Measurements from ENCODE around the gene CTTNBP2. TPM values are rescaled to one million over a fixed set of nuclear protein-coding genes. Genes with fewer than 3 reads are reported as not detected.

CTTNBP2 gene
- total RNA-seq, 2 donors from 2014 or later = 9.2 to 12.0 TPM

DNA sequence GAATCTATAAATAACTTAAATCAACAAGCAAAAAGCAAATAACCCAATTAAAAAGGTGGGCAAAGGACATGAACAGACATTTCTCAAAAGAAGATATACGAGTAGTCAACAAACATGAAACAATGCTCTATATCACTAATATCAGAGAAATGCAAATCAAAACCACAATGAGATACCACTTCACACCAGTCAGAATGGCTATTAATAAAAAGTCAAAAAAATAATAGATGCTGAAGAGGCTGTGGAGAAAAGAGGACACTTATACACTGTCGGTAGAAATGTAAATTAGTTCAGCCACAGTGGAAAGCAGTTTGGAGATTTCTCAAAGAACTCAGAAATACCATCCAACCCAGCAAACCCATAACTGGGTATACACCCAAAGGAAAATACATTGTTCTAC, 70.6 kb downstream of the CTTNBP2 start:
- H3K36me3 ChIP-seq = no peaks in the 10 kb centered on the region
- ATAC-seq (ENCODE audit: insufficient number of reproducible peaks, low FRiP score, low read depth) (no peak), DNase-seq (ENCODE audit: low spot score) (no peak)
- H3K9me3 ChIP-seq = no peaks in the 10 kb centered on the region
- TF ChIP-seq, protein P1, sequence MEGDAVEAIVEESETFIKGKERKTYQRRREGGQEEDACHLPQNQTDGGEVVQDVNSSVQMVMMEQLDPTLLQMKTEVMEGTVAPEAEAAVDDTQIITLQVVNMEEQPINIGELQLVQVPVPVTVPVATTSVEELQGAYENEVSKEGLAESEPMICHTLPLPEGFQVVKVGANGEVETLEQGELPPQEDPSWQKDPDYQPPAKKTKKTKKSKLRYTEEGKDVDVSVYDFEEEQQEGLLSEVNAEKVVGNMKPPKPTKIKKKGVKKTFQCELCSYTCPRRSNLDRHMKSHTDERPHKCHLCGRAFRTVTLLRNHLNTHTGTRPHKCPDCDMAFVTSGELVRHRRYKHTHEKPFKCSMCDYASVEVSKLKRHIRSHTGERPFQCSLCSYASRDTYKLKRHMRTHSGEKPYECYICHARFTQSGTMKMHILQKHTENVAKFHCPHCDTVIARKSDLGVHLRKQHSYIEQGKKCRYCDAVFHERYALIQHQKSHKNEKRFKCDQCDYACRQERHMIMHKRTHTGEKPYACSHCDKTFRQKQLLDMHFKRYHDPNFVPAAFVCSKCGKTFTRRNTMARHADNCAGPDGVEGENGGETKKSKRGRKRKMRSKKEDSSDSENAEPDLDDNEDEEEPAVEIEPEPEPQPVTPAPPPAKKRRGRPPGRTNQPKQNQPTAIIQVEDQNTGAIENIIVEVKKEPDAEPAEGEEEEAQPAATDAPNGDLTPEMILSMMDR (IDR thresholded peaks at IDR 0.05) = no peak
- no peak overlapping the region for H3K27ac ChIP-seq
- H3K4me3 ChIP-seq = no peak overlapping the region
- peaks cover 0 to 2% of the 10 kb centered on the region in 2 donors for H3K4me1 ChIP-seq (ENCODE audit: control insufficient read depth in 1 of 2, low read depth in 2 of 2)
- H3K27me3 ChIP-seq (replicated peaks; ENCODE audit: insufficient read depth) = no peaks in the 10 kb centered on the region

DNA sequence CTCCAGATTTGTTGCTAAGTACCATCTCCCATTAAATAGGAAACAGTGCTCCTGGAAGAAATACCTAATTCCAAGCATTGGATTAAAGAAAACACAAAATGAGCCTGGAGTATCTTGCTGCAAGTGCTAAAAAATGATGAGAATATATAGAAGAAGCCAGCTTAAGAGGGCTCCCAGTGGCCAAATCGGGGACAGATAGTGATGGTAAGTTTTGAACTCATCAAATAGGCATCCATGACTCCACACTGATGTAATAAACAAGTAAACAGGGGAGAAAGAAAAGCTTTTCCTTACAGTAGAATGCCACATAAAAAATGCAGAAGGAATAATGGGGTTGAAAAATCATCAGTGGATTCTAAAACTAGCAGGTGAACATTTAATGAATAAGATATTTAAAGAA, 72.4 kb downstream of the CTTNBP2 start:
- DNase-seq (ENCODE audit: low spot score) = no peak
- no peaks in the 10 kb centered on the region for H3K4me1 ChIP-seq (ENCODE audit: control insufficient read depth in 1 of 2, low read depth in 2 of 2)
- ATAC-seq (ENCODE audit: insufficient number of reproducible peaks, low FRiP score, low read depth) = no peak
- no peaks in the 10 kb centered on the region for H3K9me3 ChIP-seq
- TF ChIP-seq, protein P1 (IDR thresholded peaks at IDR 0.05) = no peak
- H3K4me3 ChIP-seq = no peak overlapping the region
- H3K27me3 ChIP-seq (replicated peaks; ENCODE audit: insufficient read depth) = no peaks in the 10 kb centered on the region
- H3K27ac ChIP-seq = no peak overlapping the region
- no peaks in the 10 kb centered on the region for H3K36me3 ChIP-seq

DNA sequence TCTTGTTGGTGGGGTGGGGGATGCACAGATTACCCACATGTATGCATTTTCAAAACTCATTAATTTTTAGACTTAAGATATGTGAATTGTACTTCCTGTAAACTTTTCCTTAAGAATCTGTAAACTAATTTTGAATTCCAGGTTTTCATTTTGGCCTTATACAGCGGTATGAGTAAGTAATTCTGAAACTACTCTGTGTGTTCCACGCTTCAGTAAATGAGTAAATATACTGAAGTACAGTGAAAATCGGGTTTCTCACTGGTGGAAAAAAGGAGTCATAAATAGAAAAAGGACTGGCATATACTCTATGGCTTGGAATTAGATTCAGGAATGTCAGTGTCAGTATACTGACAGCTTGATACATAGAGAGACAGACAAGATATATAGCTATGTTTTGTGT, 72.8 kb downstream of the CTTNBP2 start:
- ATAC-seq (ENCODE audit: insufficient number of reproducible peaks, low FRiP score, low read depth) (no peak), DNase-seq (ENCODE audit: low spot score) (no peak)
- Histone ChIP-seq H3K9me3 (no peaks in the 10 kb centered on the region), H3K27me3 (replicated peaks; ENCODE audit: insufficient read depth) (no peaks in the 10 kb centered on the region), H3K4me3 (no peak overlapping the region), H3K36me3 (no peaks in the 10 kb centered on the region), H3K4me1 (ENCODE audit: control insufficient read depth in 1 of 2, low read depth in 2 of 2) (no peaks in the 10 kb centered on the region), H3K27ac (no peak overlapping the region)
- TF ChIP-seq, protein P1 (IDR thresholded peaks at IDR 0.05) = no peak

DNA sequence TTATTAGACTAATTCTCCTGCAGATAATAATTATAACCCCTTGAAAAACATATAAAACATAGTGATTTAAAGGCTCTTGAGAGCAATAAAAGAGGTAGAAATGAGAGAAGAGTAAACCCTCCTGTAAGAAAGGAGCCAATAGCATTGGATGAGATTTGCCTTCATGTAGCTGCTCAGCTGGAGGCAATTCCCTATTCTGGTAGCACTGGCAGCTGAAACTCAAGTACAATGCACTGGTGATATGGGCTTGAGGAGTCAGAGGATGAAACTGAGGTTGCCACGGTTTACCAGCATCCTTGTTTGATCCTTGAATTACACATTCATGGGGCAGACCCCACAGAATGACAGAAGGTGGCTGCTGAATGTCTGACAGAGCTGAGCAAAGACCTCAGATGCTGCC, 76.4 kb downstream of the CTTNBP2 start:
- no peaks in the 10 kb centered on the region for H3K36me3 ChIP-seq
- H3K4me3 ChIP-seq = no peak overlapping the region
- DNase-seq (ENCODE audit: low spot score) (no peak), ATAC-seq (ENCODE audit: insufficient number of reproducible peaks, low FRiP score, low read depth) (no peak)
- TF ChIP-seq, protein P1 (IDR thresholded peaks at IDR 0.05) = no peak
- H3K4me1 ChIP-seq (ENCODE audit: control insufficient read depth in 1 of 2, low read depth in 2 of 2) = no peaks in the 10 kb centered on the region
- H3K27ac ChIP-seq = no peak overlapping the region
- H3K27me3 ChIP-seq (replicated peaks; ENCODE audit: insufficient read depth) = no peaks in the 10 kb centered on the region
- H3K9me3 ChIP-seq = no peaks in the 10 kb centered on the region

DNA sequence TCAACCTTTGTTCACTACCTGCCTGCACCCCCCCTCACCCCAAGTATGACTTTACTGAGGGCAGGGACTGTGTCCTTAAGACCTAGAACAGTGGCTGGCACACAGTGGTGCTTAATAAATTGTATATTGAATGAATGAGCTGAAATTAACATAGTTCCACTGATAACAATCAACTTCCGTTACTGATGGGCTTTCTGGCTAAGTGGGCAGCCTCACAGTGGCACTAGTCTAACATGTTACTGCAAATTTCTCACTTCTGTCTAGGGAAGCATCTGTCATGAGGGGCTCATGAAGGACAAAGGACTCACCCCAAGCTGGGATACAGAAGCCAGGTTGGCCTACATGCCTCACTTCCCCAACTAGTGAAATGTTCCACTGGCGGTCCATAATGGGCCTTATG, 79.3 kb downstream of the CTTNBP2 start:
- Histone ChIP-seq H3K4me1 (ENCODE audit: control insufficient read depth in 1 of 2, low read depth in 2 of 2) (no peaks in the 10 kb centered on the region), H3K9me3 (no peaks in the 10 kb centered on the region), H3K36me3 (no peaks in the 10 kb centered on the region), H3K27me3 (replicated peaks; ENCODE audit: insufficient read depth) (no peaks in the 10 kb centered on the region), H3K27ac (no peak overlapping the region), H3K4me3 (no peak overlapping the region)
- no peak for ATAC-seq (ENCODE audit: insufficient number of reproducible peaks, low FRiP score, low read depth)
- no peak for DNase-seq (ENCODE audit: low spot score)
- TF ChIP-seq, protein P1 (IDR thresholded peaks at IDR 0.05) = no peak
